ENCODE data around the gene MTMR2.
A peak's percentile ranks its signal among the peaks of the same experiment; 100 is the strongest.

MTMR2 gene

DNA sequence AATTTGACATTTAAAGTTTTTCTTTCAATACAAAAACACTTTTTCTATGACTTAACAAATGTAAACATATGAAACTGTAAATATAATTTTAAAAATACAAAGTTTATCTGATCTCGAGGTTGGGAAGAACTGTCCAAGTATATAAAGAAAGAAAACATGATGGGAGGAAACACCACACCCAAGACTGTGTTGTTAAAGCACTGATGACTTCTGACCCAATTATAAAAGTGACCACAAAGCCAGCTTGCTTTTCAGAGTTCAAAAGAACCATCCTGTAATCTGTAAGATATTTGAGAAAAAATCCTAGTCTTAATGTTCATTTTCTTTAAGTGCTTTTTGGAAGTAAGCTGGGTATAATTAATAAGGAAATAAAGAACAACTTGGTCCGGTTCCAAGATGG is 118.0 kb downstream of the MTMR2 start:
- no peak for DNase-seq

DNA sequence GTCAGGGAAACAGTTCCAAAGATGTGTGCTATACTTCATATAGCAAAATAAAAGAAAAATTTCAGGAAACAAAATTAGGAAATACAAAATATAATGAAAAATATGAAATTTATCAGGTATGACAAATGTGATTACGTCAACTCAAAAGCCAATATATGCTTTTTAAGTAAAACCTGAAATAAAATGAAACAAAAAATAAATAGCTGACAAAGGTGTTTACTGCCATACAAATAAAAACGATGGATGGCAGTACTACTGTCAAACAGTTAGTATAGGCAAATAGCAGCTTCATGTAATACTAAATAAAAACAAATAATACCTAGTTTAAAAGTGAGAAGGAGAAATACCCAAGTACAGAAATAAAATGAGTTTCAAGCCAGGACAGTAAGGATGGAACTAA is 119.9 kb downstream of the MTMR2 start:
- DNase-seq: no peak

DNA sequence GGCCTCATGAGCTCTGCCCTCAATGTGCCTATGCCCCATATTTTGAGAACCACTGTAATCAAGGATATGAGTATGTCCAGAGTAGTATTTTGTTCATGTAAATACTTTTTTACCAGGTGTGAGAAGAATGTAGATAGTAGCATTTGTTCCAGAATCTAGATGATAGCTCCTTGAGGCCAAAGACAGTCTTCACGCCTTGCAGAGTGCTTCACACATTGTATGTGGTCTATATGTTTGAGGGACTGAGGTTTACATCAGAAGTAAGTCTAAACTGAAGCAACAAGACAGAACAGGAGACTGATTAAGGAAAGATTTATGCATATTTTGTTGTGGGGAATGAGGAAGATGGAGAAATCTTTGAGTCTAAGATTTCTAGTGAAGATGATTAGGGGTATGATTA is 121.1 kb downstream of the MTMR2 start:
- DNase-seq: no peak

DNA sequence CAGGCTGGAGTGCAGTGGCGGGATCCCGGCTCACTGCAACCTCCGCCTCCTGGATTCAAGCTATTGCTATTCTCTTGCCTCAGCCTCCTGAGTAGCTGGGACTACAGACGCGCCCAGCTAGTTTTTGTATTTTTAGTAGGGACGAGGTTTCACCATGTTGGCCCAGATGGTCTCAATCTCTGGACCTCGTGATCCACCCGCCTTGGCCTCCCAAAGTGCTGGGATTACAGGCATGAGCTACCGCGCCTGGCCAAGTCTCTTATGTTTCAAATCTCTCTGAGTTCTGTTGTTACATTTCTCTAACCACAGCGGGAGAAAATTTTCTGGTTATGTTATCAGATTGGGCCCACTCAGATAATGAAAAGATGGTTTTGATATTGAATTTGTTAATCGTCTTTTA is 123.5 kb downstream of the MTMR2 start:
- DNase-seq: no peak

DNA sequence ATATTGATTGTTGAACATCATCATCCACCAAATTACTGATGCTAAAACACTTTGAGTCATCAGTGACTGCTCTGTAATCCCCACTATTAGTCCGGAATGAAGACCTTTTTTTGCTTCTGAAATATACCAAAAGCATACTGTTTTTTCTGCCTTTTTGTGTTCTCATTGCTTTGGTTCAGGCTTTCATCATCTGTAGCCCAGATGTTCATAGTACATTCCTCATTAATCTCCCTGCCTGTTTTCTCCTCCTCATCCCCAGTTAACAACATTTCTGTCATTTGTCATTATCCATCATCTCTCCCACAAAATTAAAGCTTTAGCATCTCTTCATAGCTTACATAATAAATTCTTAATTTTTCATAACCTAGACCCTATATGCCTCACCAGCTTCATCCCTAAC is 124.4 kb downstream of the MTMR2 start:
- no peak for DNase-seq

DNA sequence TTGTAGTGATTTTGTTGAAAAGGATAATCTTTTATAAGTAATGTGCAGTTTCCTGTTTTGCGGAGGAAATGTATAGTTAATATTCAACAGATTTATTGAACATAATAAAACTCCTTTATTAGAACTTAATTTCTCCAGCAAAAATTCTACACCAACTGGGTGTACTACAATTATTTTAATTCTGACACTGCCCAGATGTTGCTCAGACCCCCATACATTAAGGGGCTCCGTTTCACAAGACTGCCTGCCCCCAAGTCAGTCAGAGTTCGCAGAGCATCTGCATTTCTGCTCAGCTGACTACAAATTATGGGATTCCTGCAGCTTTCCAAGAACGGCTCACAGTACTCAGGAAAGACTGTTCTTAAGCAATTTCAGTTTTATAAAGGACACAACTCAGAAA is 127.4 kb downstream of the MTMR2 start:
- no peak for DNase-seq

DNA sequence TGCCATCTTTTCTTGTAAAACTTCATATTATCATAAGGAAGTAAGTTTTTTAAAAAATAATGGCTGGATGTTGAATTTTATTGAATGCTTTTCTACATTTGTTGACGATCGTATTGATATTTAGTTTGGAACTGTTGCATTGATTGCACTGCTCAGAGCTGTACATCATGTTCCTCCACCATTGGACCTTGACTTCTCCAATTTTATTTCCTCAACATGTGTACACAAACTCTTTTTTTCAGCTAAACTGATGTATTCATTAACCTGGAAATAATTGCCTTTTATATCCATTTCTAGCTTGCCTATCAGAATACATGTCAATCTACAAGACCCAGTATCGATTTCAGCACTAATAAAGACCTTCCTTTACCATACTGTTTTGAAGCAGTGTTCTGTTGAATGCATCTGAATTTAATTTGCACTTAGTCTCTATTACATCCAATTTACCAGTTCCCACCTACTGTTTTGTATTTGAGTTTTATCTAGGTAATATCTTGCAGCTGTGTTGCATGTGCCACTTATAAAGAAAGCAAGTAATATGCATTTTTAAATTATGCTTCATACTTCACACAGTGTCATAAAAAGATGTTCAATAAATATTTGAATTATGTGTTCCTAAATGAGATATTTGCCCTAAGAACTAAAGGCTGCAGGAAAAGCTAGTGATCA is 128.1 kb downstream of the MTMR2 start:
- no peak for DNase-seq

DNA sequence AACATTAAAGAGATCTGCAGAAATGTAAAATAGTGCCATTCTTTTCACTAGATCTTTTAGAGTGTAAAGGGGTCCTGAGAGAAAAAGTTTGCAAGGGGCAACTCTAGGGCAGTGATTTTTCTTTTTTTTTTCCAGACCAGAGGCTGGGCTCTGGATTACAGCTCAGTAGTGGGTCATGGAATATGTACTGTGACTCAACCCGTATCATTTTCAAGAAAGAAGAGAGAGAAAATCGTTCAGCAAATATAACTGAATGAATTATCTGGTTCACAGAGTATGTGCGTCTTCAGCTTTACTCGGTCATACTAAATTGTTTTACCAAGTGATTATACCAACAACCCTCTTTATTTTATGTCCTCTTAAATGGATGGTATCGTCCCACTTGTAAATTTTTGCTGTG is 129.8 kb downstream of the MTMR2 start:
- DNase-seq: no peak

DNA sequence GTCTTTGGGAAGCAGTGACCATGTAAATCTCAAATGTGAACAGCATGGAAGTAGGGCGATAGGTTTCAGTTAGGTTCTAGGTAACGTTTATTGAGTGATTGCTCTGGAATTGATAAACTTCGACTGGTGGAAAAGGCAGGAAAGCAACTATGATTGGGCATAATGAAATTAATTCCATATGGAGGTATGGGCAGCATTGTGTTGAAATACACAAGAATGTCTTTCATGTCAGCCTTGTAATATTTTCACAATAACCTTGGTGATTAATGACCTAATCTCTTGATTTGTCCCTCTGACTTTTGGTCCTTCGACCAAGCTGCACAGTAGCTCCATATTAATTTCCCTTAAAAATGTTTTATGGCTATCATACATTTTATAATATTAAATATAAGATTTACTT is 130.8 kb downstream of the MTMR2 start:
- no peak for DNase-seq

DNA sequence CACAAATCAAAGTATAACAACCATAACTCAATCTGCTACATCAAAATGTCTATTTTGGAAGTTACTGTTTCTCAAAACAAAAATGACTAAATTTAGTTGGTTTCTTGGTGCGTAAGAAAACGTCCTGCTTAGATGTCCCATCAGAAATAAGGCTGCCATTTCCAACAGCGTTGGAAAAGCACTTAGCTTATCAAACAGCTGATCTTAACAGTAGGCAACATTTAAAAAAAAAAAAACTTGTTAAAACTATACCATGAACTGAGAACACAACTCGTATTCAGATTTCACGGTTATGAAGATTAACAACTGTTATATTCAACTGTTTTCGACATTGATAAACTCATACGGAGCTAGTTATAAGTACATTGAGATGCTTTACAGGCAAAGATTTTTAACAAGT is 131.2 kb downstream of the MTMR2 start:
- no peak for DNase-seq

DNA sequence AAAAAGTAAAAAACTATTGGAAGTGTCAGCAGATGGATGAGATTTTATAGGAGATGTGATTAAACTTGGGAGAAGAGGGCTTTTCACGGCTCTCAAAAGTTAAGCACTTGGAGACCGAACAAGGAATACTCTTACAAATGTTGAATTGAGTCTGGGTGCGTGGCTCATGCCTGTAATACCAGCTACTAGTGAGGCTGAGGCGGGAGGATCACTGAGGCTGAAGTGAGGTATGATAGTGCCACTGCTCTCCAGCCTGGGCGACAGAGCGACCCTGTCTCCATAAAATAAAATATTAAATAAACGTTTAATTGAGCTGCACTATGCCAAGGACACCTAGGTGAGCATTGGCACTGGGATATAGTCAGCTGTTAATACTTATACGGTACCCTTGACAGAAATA is 131.7 kb downstream of the MTMR2 start:
- no peak for DNase-seq

DNA sequence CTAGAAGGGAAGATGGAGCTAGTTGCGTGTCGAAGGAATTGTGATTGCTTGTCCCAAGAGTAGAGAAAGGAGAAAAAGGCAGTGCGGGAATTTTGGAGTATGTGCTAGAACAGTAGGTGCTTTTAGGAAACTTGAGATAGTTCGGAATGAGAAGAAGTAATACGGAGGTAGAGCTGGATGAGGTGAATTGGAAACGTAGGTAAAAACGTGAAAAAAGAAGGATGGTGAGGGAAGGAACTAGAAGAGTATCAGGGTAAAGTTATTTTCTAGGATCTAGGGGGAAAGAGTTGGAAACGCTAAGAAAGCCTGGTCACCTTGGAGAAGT is 132.2 kb downstream of the MTMR2 start:
- no peak for DNase-seq

DNA sequence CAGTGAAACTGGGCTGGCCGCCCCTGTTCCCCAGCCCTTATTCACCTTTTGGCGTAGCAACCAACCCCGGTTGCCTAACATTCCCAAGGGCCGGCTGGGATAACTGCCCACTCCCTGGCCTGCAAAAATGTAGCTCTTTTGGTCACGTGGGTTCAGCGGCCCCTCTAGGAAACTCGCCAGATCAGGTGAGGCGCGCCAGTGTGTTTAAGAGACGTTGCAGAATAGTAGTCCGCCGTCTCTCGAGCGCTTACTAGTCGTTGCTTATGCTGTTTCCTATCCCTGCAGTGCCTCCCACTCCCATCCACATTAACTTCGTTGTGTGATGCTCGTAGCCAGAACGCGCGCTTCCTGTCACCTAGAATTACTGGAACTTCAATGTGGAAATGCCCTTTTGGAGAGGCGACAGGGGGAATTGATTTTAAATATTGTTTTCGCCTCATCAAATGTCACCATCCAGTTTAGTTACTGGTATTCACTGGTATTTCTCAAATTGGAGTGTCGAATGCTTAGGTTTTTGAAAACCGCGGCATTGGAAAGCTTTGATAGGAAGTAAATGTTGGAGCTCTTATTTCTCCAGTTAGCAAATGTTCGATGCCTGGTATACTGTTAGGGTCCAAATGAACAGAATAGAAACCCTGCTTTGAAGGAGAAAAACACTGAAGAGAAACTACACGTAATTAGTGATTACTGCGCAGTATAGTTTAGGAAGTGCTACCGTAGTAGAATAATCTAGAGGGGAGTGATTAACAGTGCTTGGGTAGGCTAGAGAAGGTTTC is 132.8 kb downstream of the MTMR2 start:
- DNase-seq: peak; percentile 35 to 51

DNA sequence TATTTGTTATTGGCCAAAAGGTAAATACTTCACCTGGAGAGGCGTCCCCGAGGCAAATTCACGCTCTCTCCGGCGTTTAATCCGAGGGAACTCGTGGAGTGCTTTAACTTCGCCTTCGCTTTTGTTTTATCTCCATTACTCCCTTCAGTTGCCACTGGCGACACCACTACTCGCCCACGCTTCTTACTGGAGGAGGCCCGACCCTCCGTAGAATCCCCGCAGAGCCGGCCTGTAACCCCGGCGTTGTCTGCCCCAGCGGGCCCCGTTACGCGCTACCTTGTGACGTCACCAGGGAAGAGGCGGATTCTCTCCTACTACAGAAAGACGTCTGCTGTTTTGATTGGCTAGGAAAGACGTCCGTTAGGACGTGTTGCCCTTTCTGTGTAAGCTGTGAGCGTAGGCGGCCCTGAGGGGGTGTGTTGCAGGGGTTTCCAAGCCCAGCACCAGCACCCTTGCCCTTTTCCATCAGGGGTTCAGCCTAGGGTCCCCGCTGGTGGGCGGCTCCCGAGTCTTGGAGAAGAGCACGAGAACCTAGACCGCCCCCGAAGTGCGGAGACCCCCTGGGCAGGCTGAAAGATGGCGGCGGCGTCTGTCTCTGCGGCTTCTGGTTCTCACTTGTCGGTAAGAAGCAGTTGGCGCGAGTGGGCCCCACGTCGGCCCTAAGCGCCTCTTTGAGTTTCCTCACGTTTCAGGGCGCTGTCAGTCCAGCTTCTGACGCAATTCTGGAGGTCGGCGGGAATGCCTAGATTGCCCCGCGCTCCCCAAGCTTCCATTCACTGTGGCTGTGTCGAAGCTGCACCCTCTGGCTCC is 133.6 kb downstream of the MTMR2 start, which contains the start of gene CEP57:
Gene CEP57 (plus strand): TSS at position 376 of the 810 bp plus-strand sequence. CDS start 201 bp downstream, at position 577.
- peak; percentile 86 for DNase-seq

DNA sequence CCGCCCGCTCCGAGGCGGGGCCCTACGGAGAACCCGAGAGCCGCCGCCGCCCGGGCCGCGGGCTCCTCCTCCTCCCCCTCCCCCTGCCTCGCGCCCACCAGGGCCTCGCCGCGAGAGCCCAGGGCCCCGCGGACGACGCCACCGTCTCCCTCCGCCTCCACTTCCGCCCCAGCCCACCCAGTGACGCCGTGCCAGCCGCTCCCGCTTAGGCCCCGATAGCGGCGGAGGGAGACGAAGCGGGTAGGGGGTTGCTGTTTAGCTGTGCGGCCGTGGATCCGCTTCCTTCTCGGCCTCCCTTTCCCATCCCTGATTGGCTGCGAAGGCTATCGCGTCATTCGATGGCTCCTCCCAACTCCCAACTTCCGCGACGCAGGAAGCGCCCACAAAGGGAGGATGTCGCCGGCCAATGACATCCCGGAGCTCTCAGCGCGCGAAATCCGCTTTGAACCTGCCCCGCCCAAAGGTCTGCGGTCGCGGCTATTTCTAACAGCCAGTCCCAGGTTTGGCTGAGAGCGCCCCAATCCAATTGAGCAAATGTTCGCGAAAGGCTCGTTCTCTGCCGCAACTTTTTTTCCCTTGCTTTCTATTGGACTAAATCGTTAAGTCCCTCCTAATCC is 134.3 kb downstream of the MTMR2 start, which contains the start of gene FAM76B:
Gene FAM76B (minus strand): TSS at position 277 of the 617 bp plus-strand sequence. CDS start 304 bp downstream, outside the sequence.
- DNase-seq: peak; percentile 90 to 92

DNA sequence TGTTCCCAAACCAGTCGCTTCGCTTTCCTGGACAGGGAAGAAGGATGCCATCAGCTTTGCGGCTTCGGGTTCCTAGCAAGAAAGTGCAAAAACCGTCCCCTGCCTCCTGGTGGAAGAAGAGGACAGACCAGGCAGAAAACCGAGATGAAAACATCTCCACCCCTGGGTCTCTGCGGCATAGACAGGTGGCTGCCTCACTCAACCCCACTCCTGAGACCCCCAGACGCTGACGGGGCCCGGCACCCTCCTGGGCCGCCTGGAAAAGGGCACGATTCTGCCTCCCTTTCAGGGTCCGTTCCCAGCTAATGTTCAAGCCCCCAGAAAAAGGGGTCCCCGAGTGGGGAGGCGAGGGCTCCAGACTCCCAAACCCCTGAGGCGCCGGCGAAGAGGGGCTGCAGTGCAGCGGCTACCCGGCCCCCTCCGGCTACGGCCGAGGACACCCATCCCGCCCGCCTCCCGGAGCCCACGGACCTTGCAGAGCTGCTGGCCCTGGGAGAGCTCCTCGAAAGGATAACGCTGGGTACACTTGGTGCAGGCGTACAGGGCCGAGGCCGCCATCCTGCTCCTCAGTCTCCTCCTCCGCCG is 134.9 kb downstream of the MTMR2 start:
- peak; percentile 10 to 21 for DNase-seq
